NCI-H2029 treated with DMSO at 0.1 percent for 48 hours (cell line): ENCODE measurements around the gene ODF4.
"Not testable (repeated sequence)": the region's sequence is repeated elsewhere in the genome, so short reads cannot be mapped to it uniquely, and the experiment has no call there.

Experiments
- DNase-seq: peaks from one replicate; lab custom pipeline; 2025; lab: John Stamatoyannopoulos, UW

The ODF4 gene

GRCh38 chr17:8394497-8394896 lies 54.9 kb downstream of the ODF4 start:
- not testable (repeated sequence) for DNase-seq
